Measurements from ENCODE around the gene CD5L.

GRCh38 chr1:157882580-157882979 is 41.0 kb upstream of the CD5L start:
- TF ChIP-seq CTCF (IDR thresholded peaks at IDR 0.05; ENCODE audit: low read depth, low read length, poor library complexity, severe bottlenecking) (no peak), EZH2phosphoT487 (IDR thresholded peaks at IDR 0.05; ENCODE audit: borderline replicate concordance, low read length) (no peak)
